ENCODE results near the gene DAPK2.
A peak's percentile ranks its signal among the peaks of the same experiment; 100 is the strongest.

Gene DAPK2

DNA sequence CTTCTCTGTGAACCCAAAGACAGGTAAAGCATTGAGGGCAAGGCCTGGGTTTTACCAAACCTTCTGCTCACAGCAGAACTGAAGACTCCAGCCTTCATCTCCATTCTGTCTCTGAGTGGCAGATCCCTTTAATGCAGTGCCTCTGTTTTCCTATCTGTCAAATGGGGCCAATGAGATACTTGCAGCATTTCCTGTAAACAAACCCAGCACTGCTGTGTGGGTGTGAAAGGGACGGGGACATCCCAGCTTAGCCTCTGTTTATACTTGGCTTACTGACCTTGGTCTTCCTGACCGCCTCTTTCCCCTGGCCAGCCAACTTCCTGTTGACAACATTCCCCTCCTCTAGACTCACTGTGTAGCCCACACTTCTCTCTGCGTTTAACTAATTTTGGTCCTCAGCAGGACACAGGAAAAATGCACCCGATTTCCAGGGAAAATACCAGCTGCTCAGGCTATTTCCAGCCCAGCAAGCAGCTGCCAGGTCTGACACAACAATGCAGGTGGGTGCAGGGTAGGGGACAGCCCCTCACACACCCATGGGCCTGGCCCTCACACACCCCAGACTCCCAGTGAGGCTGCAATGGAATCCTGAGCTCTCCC, 106.7 kb downstream of the DAPK2 start:
- peak in 1 of 2 experiments; percentile 49 for DNase-seq

DNA sequence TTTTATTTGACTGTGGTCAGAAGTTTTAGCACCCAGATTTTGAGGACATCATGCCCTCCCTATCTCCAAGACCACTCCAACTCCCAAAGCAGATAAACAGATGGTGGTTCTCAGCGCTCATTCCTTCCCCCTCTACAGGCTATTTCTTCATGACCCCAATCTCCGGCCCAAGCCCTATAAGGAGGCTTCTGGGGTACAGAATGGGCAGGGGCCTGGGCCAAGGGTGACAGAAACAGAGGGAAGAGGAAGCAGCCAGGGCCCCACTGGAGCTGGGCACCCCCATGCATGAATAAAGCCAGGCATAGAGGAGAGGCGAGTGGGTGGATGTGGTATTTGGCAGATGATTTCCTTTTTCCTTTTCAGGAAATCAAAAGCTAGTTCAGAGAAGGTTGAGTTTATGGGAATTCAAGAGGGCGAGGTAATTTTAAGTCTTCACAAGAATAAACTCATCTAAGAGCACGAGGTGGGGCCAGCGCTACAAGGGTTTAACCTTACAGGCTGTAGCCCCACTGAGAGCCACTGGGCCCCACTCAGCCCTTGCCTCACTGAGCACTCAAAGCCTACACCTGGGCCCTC, 107.7 kb downstream of the DAPK2 start:
- DNase-seq = no peak

DNA sequence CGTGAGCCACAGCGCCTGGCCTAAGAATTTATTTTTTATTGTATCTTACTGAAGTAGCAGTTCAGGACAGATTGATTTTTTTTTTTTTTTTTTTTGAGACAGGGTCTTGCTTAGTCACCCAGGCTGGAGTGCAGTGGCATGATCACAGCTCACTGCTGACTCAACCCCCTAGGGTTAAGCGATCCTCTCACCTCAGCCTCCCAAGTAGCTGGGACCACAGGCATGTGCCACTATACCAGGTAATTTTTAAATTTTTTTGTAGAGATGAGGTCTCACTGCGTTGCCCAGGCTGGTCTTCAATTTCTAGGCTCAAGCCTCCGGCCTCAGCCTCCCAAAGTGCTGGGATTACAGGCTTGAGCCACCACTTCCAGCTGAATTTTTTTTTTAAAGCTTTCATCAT, 112.8 kb downstream of the DAPK2 start:
- no peak for DNase-seq

DNA sequence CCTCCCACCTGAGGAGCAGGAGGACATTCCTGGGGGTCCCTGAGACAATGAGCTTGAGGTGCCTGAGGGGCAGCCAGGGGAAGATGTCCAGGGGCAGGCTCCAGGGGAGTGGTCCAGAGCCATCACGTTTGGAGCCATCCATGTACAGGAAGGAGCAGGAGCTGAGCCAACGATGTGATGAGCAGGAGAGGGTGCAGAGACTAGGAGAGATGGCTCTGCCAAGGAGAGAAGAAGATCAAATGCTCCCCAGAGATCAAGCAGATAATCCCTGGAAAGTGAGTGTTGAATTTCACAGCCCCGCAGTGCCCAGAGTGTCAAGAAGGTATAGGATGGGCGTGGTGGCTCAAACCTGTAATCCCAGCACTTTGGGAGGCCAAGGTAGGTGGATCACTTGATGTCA, 114.7 kb downstream of the DAPK2 start:
- peak; percentile 50 to 89 for DNase-seq

DNA sequence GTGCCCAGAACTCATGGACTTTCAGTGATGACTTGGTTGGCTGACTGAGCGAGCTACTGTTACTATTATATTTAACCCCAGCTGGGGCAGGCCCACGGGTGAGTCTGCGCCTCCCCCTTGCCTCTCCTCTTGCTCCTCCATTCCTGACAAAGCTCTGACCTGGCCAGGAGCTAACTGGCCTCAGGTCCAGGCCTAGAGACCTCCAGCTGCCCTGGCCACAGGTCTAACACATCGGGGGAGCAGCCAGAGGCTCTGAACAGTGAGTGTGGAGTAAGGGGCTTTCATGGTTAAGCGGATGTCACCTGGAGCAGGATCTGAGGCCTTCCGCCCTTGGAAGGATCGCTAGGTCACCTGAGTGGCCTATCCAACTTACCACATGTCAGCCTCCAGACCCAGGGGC, 116.3 kb downstream of the DAPK2 start:
- DNase-seq = no peak

DNA sequence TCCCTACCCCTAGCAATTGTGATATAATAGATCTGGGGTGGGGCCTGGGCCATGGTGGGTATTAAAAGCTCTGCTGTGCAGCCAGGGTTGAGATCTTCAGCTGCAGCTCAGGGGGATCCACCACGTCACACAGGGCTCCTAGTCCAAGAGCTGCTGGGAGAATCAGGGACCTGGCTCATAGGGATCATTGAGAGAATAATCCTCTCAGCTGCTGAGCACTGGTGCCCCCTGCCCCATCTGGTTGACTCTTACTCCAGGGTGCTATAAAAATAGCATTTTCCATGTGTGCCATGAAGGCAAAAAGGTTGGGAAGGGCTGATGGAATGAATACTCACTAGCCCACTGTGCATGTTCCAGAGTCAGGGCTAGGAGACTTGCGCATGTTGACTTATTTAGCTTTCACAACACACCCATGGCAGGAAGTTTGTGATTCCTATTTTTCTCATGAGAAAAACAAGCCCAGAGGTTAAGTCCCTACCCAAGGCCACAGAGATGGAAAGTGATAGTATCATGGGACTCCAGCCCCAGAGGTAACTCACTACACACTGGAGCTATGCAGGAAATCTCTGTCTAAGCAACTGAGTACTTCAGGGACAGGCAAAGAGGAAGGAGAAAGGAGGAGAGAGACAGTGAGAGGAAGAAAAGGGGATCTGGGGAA, 118.0 kb downstream of the DAPK2 start:
- peak in 1 of 2 experiments; percentile 66 for DNase-seq

DNA sequence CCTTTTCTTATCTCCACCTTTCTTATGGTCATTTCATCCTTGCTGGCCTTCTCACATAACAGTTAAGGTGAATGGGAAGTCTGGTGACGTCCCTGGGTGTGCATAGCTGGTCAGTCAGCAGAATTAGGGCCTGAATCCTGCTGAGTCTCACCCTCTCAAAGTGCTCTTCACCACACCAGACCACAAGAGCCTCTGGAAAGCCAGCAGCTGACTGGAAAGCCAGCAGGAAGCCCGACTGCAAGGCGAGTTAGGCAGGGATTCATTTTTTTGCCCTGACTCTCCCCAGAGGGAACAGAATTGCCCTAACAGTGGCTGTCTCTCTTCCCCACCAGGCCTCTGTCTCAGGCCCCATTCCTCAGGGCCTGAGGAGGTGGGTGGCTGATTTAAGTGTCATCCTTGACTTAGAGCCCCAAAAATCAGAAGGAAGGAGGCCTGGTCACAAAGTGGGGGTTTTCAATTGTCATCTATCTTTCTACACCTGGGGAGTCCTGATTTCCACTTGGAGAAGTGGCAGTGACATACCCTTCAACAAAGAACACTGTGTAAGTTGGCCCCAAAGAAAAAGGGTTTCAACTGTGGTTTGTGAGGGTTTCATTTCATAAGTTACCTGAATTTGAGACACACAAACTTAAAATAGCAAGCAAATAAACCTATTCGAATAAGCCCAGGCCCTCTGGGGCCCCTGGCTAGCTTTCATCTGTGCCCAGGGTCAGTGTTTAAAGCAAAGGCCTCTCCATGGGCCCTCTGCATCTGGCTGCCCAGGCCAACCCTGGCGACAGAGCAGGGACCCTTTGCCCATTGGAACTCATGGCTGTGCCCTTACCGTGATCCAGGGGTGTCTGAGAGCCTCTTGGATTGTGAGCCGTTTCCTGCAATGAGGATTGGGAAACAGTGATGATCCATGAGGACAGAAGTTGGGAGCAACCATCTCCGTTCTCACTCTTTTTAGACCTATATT, 122.0 kb downstream of the DAPK2 start:
- no peak for DNase-seq

DNA sequence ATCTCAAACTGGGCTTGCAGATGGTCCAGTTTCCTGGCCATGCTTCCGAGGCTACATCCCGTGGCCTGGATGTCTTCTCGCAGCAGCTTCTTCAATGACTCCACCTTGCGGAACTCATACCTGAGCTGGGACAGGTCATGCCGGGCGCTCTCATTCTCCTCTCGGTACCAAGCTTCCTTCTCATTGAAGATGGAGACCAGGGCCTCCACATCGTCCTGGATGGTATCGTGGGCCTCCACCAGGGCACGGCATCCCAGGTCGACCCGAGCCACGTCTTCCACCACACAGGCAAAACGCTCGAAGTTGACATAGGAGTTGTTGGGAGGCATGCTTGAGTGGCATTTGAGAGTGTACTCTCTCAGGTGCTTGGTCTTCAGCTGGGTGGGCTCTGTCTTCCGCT, 123.4 kb downstream of the DAPK2 start:
- no peak for DNase-seq

DNA sequence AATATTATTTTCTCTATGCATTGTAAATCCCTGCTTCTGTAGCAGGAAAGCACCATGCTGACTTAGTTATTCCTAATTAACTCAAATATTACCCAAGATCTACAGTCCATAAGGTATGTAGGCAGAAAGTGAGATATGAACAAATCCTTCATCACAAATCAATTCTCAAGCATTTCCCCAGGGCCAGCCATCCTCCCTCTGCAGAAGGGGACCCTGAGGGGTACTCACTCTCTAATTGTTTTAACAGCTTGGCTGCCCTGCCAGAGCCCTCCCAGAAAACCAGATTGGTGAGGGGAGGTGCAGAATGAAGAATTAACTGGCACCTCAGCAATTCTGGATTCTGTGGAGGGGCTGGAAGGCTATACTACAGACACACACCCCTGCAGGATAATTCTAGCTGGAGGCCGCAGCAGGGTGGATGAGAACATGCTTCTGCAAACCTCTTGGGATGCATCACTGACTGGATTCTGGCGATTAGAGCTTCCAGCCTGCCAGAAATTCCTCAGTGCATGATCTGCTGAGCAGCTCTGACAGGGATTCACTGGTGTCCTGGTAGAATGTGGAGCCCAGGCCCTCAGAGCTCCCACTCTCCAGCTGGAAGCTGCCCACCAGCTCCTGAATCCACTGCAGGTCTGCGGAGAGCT, 123.9 kb downstream of the DAPK2 start:
- no peak for DNase-seq

DNA sequence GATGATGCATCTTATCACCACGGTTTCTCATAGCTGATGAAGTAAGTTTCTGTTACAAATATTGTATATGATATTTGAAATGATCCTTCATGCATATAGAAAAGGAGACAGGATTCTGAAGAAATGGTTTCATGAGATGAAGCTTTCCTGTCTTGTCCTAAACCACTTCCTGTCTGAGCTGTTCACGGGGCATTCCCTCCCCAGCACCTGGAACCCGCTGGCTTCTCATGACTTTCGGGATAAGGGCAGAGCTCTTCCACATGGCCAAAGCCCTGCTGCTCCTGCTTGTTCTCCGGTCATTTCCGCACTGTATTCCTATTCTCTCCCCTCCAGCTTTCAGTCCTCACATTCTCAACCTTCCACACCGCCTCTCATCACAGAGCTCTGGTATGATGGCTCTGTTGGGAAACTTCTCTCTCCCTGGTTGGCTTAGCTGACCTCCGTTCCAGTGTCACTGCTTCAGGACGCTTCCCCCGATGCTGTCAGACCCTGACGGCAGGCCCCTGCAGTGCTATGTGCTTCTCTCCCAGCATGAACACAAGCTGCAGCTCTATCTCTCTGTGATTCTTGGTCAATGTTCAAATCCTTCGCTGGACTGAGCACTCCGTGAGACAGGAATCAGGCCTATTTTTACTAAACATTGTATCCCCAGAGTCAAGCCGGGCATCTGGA, 125.6 kb downstream of the DAPK2 start:
- no peak for DNase-seq

DNA sequence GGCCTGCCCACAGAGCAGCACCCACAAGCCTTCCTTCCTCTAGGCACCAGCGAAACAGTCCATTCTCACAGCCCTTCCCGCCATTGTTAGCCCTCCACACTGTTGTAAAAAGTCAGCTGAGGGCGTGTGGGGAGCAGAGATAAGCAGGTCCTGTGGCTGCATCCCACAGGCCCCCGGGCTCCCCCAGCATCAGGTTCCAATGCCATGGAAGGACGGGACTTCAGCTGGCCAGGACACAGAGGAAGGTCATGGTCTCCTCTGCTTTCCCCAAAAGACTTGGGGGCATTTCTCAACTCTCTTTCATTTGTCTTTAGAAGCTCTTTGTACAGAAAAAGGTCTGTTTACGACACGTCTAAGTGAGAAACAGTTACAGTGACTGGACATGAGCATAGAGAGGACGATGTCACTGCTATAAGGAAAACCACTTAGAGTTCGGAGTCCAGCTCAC, 127.4 kb downstream of the DAPK2 start:
- no peak for DNase-seq

DNA sequence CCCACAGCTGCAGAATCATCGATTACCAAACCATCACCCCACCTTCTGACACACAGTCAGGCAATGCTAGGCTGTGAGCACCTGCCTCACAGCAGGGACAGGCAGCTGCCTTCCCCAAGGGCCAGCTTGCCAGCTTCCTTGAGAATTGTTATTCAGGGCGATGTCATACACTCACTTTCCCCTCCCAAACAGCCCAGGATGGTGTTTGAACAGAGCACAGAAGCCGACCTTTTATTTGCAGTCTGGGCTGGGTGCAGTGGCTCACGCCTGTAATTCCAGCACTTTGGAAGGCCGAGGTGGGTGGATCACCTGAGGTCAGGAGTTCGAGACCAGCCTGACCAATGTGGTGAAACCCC, 128.0 kb downstream of the DAPK2 start:
- peak in 1 of 2 experiments; percentile 20 for DNase-seq

DNA sequence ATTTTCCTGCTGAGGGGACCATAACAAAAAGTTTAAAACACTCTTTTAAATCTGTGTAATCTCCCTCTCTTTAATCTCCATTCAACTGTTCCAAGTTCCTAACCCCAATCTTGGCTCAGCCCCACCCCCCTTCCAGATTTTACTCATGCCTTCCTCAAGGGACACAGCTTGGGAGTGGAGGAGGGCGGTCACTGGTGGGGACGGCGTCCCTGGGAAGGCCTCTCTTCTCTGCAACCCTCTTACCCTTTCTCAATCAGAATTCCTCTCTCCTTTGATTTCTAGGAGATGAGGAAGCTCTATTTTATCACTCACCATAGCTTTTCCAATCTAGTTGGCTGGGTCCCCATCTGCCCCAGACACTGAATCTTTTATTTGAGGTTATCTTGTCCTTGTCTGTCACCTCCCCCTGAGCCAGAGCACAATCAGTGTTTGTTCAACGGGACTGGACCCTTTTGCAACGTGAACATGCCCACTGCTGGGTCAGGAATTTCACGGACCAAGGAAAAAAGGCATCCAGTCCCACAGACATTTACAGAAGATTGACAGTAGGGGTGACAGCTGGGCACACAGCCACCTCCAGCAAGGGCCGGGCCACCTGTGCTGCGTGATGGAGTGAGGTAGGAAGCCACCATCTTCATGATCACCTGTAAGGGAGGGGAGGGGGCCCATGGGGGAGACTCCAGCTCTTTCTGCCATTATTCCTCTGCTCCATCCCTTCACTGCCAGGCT, 128.5 kb downstream of the DAPK2 start:
- DNase-seq = no peak

DNA sequence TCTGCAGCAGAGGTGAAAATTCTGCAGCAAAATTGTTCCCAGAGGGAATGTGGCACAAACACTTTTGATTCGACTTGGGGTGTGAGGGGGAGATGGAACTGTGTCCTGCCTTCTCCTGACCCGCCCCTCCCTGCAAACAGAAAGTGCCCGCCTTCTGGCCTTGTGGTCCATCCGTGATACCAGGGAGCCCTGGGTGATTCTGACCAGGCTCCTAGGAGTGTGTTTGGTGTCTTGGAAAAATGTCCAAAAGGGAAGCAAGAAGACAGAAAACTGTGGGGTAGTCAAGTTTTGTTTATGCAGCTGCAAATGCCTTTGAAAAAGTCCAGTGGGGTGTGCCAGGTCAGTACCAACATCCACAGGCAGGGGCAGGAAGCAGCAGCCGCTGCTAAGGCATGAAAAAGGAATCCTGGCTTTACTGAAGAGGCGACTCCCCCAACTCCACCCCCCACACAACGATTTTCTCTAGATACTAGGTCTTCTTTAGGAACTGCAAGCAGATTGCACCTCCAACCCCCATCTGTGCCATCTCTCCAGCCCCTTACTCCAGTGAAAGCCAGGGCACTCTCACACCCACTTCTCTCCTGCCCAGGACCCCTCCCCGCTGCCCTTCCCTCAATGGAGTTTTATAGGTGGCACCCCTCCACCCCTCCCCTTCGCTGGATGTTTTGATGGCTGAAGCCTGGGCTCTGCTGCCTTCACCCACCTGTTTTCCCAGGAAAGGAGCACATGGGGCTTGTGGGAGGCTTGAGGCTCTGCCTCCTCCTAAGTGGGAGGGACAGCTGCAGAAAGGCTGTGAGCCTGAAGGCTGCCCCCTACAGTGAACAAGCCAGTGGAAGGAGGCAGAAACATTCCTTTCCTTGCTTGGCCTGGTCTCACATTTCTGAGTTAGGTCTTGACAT, 130.2 kb downstream of the DAPK2 start:
- peak; percentile 87 to 93 for DNase-seq

DNA sequence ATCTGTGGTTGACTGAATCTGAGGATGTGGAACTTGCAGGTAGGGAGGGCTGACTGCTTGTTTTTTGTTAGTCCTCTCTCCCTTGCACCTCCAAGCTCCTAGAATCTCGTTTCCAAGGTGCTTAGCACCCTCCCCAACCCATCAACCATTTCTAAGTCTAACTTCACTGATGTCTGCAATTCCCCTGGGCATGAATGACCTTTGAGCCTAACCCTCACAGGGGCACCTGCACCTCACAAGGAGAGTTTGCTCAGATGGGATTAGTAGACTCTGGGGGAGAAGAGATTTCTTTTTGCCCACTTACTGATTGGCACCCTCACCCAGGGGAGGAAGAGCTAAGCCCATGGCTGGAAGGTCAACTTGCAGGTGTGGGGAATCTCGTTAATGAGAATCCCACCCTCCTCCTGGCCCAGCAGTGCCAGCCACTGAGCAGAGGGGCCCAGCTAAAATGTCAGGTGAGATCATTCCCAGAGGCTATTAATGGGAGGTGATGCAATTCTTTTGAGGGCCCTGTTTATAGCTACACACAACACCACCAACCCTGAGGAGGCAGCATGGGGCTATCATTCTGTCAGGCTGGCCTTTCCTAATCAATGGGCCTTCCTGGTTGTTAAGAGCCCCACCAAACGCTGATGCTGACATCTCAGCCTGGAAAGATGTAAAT, 130.9 kb downstream of the DAPK2 start:
- no peak for DNase-seq

DNA sequence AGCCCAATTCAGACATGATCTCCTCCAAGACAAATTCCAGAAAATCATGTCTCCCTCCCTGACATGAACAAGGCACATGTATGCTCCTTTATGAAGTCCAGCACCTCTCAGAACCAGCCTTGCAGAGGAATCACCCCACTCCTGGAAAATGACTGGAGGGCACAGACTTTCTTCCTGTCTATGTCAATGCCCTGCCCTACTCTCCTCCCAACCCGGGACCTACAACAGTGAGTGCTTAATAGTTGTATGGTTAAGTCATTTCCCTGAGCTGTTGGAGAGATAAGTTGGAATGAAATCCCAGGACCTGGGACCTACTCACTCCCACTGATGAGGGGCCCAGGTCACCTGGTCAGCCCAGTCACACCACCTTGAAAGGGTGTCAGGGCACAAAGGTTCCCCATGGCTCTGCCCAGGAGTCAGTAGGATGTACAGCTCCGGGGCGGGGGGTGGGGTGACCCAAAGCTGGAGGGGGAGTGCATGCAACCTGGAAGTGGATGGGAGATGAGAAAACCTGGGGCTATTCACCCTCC, 132.4 kb downstream of the DAPK2 start:
- DNase-seq = no peak

DNA sequence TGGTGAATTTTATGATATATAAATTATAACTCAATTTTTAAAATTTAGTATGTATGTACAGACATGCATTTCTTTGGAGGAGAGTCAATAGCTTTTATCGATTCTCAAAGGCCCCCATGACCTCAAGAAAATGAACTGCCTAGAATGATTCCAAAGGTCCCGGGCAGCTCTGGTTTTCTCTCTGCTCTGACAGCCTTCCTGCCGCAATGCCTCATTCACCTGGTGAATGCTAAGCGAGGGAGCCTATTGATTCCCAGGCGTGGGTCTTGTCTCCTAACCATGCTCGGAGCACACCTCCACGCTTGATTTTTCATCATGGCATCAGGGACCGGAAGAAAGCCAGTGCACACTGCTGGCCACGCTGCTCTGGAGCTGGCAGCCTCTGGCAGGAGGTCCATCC, 132.9 kb downstream of the DAPK2 start:
- DNase-seq = no peak

DNA sequence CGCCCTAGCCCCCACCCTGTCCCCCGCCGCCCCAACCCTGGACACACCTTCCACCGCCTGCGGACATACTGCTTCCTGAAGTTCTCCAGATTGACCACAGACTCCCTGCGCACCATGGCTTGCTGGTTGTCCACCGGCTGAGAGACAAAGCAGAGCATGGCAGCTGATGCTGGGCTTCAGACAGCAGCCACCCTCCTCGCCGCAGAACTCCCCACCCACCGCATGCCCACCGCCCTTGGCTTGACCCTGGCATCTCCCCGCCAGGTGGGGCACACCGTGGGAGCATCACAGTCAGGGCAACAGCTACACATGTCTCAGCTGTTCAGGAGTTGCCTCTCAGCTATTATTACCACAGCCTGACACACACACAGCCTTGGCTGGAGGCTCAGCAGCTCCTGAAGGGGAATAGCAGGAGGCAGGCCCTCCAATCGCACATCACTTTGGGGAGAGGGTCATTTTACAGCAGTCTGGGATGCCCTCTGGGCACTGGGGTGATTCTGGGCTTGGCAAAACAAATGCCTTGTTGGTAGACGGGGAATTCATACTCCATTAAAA, 134.1 kb downstream of the DAPK2 start:
- no peak for DNase-seq

DNA sequence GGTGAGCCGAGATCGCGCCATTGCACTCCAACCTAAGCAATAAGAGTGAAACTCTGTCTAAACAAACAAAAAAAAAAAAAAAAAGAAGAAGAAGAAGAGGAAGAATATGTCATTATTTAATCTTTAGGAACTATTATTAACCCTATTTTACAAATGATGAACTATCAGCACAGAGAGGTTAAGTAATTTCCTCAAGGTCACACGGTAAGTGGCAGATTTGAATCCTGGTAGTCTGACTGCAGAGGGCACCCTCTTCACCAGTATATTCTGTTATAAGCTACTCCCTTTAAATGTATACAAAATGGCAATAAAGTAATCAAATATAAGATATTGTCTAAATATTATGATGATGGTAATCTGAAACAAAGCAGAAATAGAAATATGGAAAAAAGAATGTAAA, 135.1 kb downstream of the DAPK2 start:
- no peak for DNase-seq

All from NCI-H524 (cell line).